ENCODE data around the gene REEP5.

DNA sequence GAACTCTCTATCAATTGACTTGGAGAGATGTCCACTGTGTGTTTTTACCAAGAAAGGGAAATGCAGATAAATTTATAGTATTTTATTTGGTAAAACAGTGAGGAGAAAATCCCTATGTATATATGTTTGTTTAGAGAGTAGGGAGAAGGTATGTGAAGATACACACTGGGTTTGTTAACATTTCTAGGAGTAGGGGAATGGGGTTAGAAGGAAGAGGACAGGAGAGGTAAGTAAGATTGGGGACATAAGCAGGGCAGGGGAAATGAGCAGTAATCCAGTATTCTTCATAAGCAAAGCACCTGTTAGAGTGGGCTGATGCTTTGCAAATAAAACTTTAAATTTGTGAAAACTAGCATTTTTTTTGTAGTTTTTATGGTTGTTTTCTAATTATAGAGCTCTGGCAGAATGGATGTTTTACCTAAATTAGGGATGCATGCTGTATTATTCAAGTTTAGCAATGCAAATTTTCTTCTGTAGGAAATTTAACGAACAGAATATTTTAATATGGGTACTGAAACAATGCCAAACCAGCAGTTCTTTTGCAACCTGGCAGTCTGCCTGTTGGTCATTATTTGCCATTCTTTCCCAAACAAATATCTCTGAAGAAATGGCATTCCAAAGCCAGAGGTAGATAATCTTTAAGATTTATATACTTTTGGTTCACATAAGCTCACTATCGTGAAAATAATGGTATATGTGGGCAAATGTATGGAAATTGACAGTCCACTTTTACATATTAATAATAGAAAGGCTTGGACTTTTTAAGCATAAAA, 35.2 kb upstream of the REEP5 start:
- TF ChIP-seq, protein P1, sequence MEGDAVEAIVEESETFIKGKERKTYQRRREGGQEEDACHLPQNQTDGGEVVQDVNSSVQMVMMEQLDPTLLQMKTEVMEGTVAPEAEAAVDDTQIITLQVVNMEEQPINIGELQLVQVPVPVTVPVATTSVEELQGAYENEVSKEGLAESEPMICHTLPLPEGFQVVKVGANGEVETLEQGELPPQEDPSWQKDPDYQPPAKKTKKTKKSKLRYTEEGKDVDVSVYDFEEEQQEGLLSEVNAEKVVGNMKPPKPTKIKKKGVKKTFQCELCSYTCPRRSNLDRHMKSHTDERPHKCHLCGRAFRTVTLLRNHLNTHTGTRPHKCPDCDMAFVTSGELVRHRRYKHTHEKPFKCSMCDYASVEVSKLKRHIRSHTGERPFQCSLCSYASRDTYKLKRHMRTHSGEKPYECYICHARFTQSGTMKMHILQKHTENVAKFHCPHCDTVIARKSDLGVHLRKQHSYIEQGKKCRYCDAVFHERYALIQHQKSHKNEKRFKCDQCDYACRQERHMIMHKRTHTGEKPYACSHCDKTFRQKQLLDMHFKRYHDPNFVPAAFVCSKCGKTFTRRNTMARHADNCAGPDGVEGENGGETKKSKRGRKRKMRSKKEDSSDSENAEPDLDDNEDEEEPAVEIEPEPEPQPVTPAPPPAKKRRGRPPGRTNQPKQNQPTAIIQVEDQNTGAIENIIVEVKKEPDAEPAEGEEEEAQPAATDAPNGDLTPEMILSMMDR (conservative IDR thresholded peaks at IDR 0.05 in 1 of 2, IDR thresholded peaks at IDR 0.05 in 1 of 2; ENCODE audit: extremely low read depth in 1 of 2, insufficient read depth in 1 of 2, low read depth in 1 of 2, low read length in 2 of 2), result no peak
- TF ChIP-seq EZH2 (IDR thresholded peaks at IDR 0.05; ENCODE audit: borderline replicate concordance, low read length), result no peak

All from mammary epithelial cell (primary cell).